NCI-H1930 (cell line): ENCODE data around the gene FPGS.

Experiments
- DNase-seq, 2 experiments: peaks; one replicate each; lab custom pipeline; 2025; lab: John Stamatoyannopoulos, UW

Gene FPGS

DNA sequence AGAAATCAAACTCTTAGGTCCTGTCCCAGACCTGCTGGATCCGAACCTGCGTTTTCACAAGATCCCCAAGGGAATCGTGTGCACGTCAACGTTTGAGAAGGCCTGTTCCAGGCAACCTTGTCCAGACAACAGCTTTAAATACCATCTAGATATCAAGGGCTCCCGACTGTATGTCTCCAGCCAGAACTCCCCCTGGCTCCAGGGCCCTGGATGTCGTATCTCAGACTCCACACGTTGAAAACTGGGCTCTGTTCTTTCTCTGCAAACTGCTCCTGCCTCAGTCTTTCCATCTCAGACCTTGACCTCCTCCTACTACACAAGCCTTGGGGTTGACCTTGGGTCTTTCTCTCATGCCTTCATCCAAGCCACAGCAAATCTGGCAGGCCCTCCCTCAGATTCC is 57.6 kb downstream of the FPGS start:
- no peak for DNase-seq

DNA sequence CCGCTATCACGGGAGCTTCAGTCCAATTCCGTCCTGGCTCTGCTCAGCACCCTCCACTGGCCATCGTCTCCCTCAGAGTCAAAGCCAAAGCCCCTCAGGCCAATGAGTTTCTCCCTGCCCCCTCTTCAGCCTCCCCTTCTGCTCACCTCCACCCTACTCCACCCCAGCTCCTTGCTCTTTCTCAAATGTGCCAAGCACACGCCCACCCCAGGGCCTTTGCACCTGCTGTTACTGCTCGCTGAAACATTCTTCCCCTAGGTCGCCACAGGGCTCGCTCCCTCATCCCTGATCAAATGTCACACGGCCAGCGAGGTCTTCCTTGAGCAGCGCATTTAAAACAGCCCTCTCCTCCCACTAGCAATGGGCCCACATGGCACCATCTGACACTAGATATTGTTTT is 58.1 kb downstream of the FPGS start:
- DNase-seq, result no peak

DNA sequence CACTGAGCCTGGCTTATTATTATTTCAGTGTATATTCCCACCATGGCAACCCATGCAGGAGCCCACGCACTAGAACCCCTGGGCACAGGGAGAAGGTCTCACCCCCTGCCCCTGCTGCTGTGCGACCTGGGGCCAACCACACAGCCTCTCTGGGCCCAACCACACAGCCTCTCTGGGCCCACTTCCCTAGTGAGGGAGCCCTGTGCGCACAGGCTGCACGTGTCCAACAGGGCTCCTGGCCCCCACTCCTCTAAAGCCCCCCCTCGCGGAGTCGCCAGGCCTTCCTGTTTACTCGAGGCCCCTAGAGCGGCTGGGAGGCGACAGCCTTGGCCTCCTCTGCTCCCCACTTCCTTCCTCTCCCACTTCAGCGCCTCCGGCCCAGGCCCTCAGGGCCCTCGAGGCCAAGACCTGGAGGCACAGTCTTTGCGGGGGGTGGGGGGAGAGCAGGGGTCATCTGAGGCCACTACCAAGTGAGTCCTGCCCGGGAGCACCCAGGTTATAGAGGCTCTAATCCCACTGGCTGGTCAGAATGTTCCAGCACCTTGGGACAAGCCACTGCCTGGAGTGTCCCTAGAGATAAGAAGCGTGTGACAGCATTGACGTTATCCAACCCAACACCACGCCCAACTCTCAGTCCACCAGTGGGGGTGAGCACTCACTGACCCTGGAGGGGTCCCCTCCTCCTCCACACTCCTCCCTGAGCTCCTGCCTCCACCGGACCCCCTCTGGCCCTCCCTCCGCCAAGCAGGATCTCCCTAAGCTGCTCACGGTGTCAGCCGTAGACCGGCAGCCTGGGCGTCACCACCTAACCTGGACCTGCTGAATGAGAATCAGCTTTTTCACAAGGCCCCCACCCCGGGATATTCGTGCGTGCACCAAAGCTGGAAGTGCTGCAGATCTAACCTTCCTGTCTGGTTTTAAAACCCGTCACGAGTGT is 59.7 kb downstream of the FPGS start:
- no peak for DNase-seq

DNA sequence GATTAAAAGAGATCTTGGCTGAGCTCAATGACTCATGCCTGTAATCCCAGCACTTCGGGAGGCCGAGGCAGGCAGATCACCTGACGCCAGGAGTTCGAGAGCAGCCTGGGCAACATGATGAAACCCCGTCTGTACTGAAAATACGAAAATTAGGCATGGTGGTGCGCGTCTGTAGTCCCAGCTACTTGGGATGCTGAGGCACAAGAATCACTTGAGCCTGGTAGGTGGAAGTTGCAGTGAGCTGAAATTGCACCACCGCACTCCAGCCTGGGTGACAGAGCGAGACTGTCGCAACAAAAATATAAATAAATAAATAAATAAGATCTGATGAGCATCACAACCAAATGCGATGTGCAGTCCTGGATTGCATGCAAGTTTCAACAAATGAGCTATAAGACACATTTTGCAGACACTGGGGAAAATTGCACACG is 60.5 kb downstream of the FPGS start:
- no peak for DNase-seq
